K562 (cell line): ENCODE results near the gene ATIC. TPM values are rescaled to one million over a fixed set of nuclear protein-coding genes. Genes with fewer than 3 reads are reported as not detected.

Experiments used
- ATAC-seq: fragments of 200-7000 bp; cut with Tn5 transposase; 3 replicates; pipeline ENCODE4 v1.9.1; 2020; ENCODE audit warnings: moderate library complexity
- BruUV-seq: library from RNA; stranded (reverse); fragments of 400-500 nt; replicated peaks from 2 replicates; lab custom pipeline; 2021; lab: Mats Ljungman, UMichigan
- CTCF ChIA-PET: fragments of 300-600 bp; formaldehyde crosslinking; extraction: SDS; loops from one replicate; lab custom pipeline; 2021; ENCODE audit warnings: low intra/inter-chr PET ratio; lab: Yijun Ruan, JAX
- POLR2A ChIA-PET: fragments of 300-600, 350-650 bp; sonication (Branson Sonifier 250); formaldehyde crosslinking; extraction: SDS; loops from one replicate; lab custom pipeline; 2021; ENCODE audit warnings: antibody characterized with exemption, inconsistent platforms; lab: Yijun Ruan, JAX
- DNase-seq, 4 experiments: peaks; one replicate each; pipeline versions ENCODE4 v3.0.0 to v3.0.0-alpha.2; 2011 to 2018; ENCODE audit warnings: low spot score in 3 of 4, mixed read lengths in 3 of 4; ENCODE audit errors: extremely low read depth in 1 of 4
- FAIRE-seq: peaks from 2 replicates; lab custom pipeline; 2011; peaks lifted over from hg19 to GRCh38; lab: Jason Lieb, UNC
- H2AFZ ChIP-seq: 2 replicates; pipeline ENCODE4 v1.6.0; 2011; ENCODE audit warnings: low read depth, low read length, control low read depth, inconsistent platforms
- H3K27ac ChIP-seq: fragments of 200-600 bp; 3 replicates; pipeline ENCODE4 v1.8.0; 2011; ENCODE audit warnings: low read depth, mild to moderate bottlenecking, control low read depth, inconsistent platforms, low read length, moderate library complexity, mixed read lengths; ENCODE audit errors: extremely low read depth
- H3K27me3 ChIP-seq, 2 experiments: fragments of 300-600 bp in 1 of 2; 2 replicates in 1 of 2; 3 replicates in 1 of 2; pipeline versions ENCODE4 v1.6.0 to v1.8.0; 2011; ENCODE audit warnings: inconsistent platforms in 2 of 2, low read length in 2 of 2, mild to moderate bottlenecking in 1 of 2, mixed read lengths in 1 of 2, moderate library complexity in 1 of 2; ENCODE audit not compliant: control insufficient read depth in 2 of 2, insufficient read depth in 2 of 2
- H3K36me3 ChIP-seq: fragments of 300-600 bp; 3 replicates; pipeline ENCODE4 v1.8.0; 2011; ENCODE audit warnings: mild to moderate bottlenecking, low read length, inconsistent platforms; ENCODE audit not compliant: control insufficient read depth, insufficient read depth
- H3K4me1 ChIP-seq, 2 experiments: fragments of 200-600 bp in 1 of 2; replicated peaks in 1 of 2; 2 replicates in 1 of 2; 3 replicates in 1 of 2; pipeline versions ENCODE4 v1.5.1 to v1.8.0; 2011; ENCODE audit warnings: inconsistent platforms in 2 of 2, low read length in 2 of 2, mild to moderate bottlenecking in 1 of 2, mixed read lengths in 1 of 2, moderate library complexity in 1 of 2; ENCODE audit not compliant: control insufficient read depth in 2 of 2, insufficient read depth in 2 of 2
- H3K4me2 ChIP-seq: 2 replicates; pipeline ENCODE4 v1.6.1; 2011; ENCODE audit warnings: low read length, control low read depth, inconsistent platforms, mixed read lengths; ENCODE audit not compliant: insufficient read depth
- H3K4me3 ChIP-seq: fragments of 200-600 bp; sonication (generic), shearing (Covaris generic); 2 replicates; pipeline ENCODE4 v1.5.1; 2016; ENCODE audit warnings: control low read depth, inconsistent platforms
- H3K79me2 ChIP-seq: fragments of 200-600 bp; 3 replicates; pipeline ENCODE4 v1.8.0; 2011; ENCODE audit warnings: low read length, inconsistent platforms; ENCODE audit not compliant: control insufficient read depth, insufficient read depth
- H3K9ac ChIP-seq, 2 experiments: 2 replicates each; pipeline versions ENCODE4 v1.6.0 to v1.6.1; 2011; ENCODE audit warnings: low read depth in 2 of 2, low read length in 2 of 2, control low read depth in 1 of 2, inconsistent platforms in 1 of 2, mild to moderate bottlenecking in 1 of 2, mixed read lengths in 1 of 2; ENCODE audit not compliant: insufficient read depth in 1 of 2
- H3K9me1 ChIP-seq: one replicate; pipeline ENCODE4 v1.6.0; 2011; ENCODE audit warnings: inconsistent platforms, mild to moderate bottlenecking, low read length, moderate library complexity; ENCODE audit not compliant: control insufficient read depth, insufficient read depth
- H3K9me3 ChIP-seq: replicated peaks from 2 replicates; pipeline ENCODE4 v1.5.1; 2011; ENCODE audit warnings: low read depth, low read length, inconsistent platforms; ENCODE audit not compliant: control insufficient read depth, insufficient read depth
- H4K20me1 ChIP-seq: replicated peaks from 2 replicates; pipeline ENCODE4 v1.6.1; 2011; ENCODE audit warnings: low read length, inconsistent platforms, mixed read lengths; ENCODE audit not compliant: control insufficient read depth, insufficient read depth
- CC2D1A ChIP-seq: fragments of 450-650 bp; IDR thresholded peaks from 2 replicates; pipeline ENCODE4 v1.6.1; 2017; ENCODE audit warnings: mild to moderate bottlenecking
- CREB3 ChIP-seq: fragments of 450-650 bp; conservative IDR thresholded peaks from 2 replicates; pipeline ENCODE4 v1.6.1; 2016; ENCODE audit warnings: missing genetic modification characterization, low read depth, mild to moderate bottlenecking, missing compliant biosample characterization, moderate library complexity
- DACH1 ChIP-seq: fragments of 450-650 bp; IDR thresholded peaks from 2 replicates; pipeline ENCODE4 v1.6.1; 2018; ENCODE audit not compliant: partially characterized antibody
- GABPB1 ChIP-seq: sonication (generic); formaldehyde crosslinking; IDR thresholded peaks from 2 replicates; pipeline ENCODE4 v1.8.0; 2022; ENCODE audit warnings: mild to moderate bottlenecking, missing genetic modification reagents
- KDM5B ChIP-seq: fragments of 200-600 bp; sonication (generic); IDR thresholded peaks from 2 replicates; pipeline ENCODE4 v1.6.1; 2012; ENCODE audit warnings: low read depth, mild to moderate bottlenecking, moderate library complexity, low read length, control low read depth, inconsistent platforms; ENCODE audit not compliant: insufficient replicate concordance
- MAFK ChIP-seq: IDR thresholded peaks from 2 replicates; pipeline ENCODE4 v1.6.1; 2011; ENCODE audit warnings: low read length, improper control_type of control experiment
- MECOM ChIP-seq: fragments of 250-450 bp; sonication (Bioruptor Pico); IDR thresholded peaks from 2 replicates; pipeline ENCODE4 v1.8.0; 2022; ENCODE audit warnings: inconsistent platforms
- POLR2AphosphoS5 ChIP-seq: IDR thresholded peaks from 2 replicates; pipeline ENCODE4 v1.6.1; 2011; ENCODE audit warnings: mild to moderate bottlenecking, low read depth, low read length, moderate library complexity; ENCODE audit not compliant: control insufficient read depth, insufficient read depth
- PYGO2 ChIP-seq: fragments of 450-650 bp; IDR thresholded peaks from 2 replicates; pipeline ENCODE4 v1.6.1; 2016; ENCODE audit warnings: mild to moderate bottlenecking, missing genetic modification characterization, moderate library complexity, missing compliant biosample characterization
- RB1 ChIP-seq: fragments of 450-650 bp; IDR thresholded peaks from 2 replicates; pipeline ENCODE4 v1.6.1; 2017; ENCODE audit warnings: low read depth, mild to moderate bottlenecking
- RBM14 ChIP-seq: fragments of 200-400 bp; formaldehyde crosslinking; IDR thresholded peaks from 2 replicates; pipeline ENCODE4 v1.6.1; 2018; ENCODE audit warnings: low read depth, mild to moderate bottlenecking, low read length, moderate library complexity, borderline replicate concordance; ENCODE audit not compliant: insufficient read depth
- SMARCC2 ChIP-seq: fragments of 450-650 bp; IDR thresholded peaks from 2 replicates; pipeline ENCODE4 v1.6.1; 2017; ENCODE audit warnings: antibody characterized with exemption, moderate library complexity, mild to moderate bottlenecking, low read depth
- ZNF263 ChIP-seq: sonication (generic); formaldehyde crosslinking; IDR thresholded peaks from 2 replicates; pipeline ENCODE4 v1.8.0; 2022; ENCODE audit warnings: mild to moderate bottlenecking, missing genetic modification reagents, borderline replicate concordance
- ZNF282 ChIP-seq: sonication (generic); formaldehyde crosslinking; IDR thresholded peaks from 2 replicates; pipeline ENCODE4 v1.8.1; 2023; ENCODE audit warnings: missing genetic modification reagents
- WGBS: fragments of 100-300 bp; shearing (Covaris generic); methylation state at CpG from one replicate; pipeline ENCODE4 v1.1.6; 2016; ENCODE audit warnings: low coverage, mixed read lengths; ENCODE audit not compliant: insufficient coverage; ENCODE audit errors: missing lambda C conversion rate; 5-methylcytosine and 5-hydroxymethylcytosine counted together
- in situ Hi-C: fragments of 300-500 bp; cut with MboI; formaldehyde crosslinking; loops from 4 replicates; pipeline ENCODE4 v1.15.0; 2018; ENCODE audit warnings: inconsistent platforms, mixed read lengths
- intact Hi-C: fragments of 100-400 bp; cut with micrococcal nuclease; formaldehyde crosslinking; loops from 2 replicates; pipeline ENCODE4 v1.14.2; 2022
- polyA plus RNA-seq, 8 experiments: library from polyadenylated mRNA; depleted of rRNA in 4 of 8; stranded (reverse) in 5 of 8; unstranded in 3 of 8; fragments of >200 nt; fragmentation: Nextera tagmentation in 2 of 8; fragmentation: Illumina TruSeq in 1 of 8; extraction: Ambion mirVana in 2 of 8; extraction: Trizol in 1 of 8; gene quantifications; 2 replicates each; pipeline versions ENCODE4 v1.2.1 to v1.2.3, GENCODE V29; 2011 to 2014; ENCODE audit warnings: inconsistent platforms in 1 of 8, missing spikeins in 1 of 8
- total RNA-seq, 7 experiments: library from RNA; depleted of rRNA in 6 of 7; stranded (reverse); fragments of >200 nt in 6 of 7; fragmentation: Illumina TruSeq in 2 of 7; extraction: Trizol in 2 of 7; gene quantifications; 2 replicates each; pipeline versions ENCODE4 v1.2.1 to v1.2.3, GENCODE V29; 2011 to 2021; ENCODE audit warnings: low replicate concordance in 1 of 7

The ATIC gene
- total and polyA plus RNA-seq, 9 of the 15 experiments (the other 6 are each of a cell fraction or from before 2014, with no cell fraction given), result 45.6 to 480 (median 212) TPM

GRCh38 chr2:215374002-215374401 is 62.1 kb downstream of the ATIC start:
- in situ Hi-C loops, result no loop called here
- H3K27ac ChIP-seq, result no peak overlapping the region
- H2AFZ ChIP-seq, result no peak overlapping the region
- no TSS peak for BruUV-seq
- TF ChIP-seq PYGO2 (tag) (no peak), RB1 (no peak), SMARCC2 (no peak), POLR2AphosphoS5 (no peak), CC2D1A (no peak), KDM5B (no peak), MECOM (CRISPR knock-in tag) (no peak), MAFK (no peak), CREB3 (tag) (no peak), RBM14 (no peak), ZNF282 (no peak), GABPB1 (CRISPR knock-in tag) (no peak), ZNF263 (no peak), DACH1 (no peak)
- POLR2A ChIA-PET, result no interaction called here
- no peaks in the 10 kb centered on the region for H3K27me3 ChIP-seq
- ATAC-seq (no peak), DNase-seq (no peak), FAIRE-seq (no peak)
- H3K4me3 ChIP-seq, result no peak overlapping the region
- intact Hi-C loops, result no loop called here
- H3K4me1 ChIP-seq, result no peaks in the 10 kb centered on the region; a peak in 1 of 5 replicates
- no peaks in the 10 kb centered on the region for H4K20me1 ChIP-seq
- WGBS, result 40% methylated on average over 1 of the region's 1 CpG
- no peaks in the 10 kb centered on the region for H3K9me3 ChIP-seq
- CTCF ChIA-PET, result no interaction called here
- no peak overlapping the region for H3K4me2 ChIP-seq
- H3K79me2 ChIP-seq, result no peaks in the 10 kb centered on the region
- H3K9ac ChIP-seq, result no peak overlapping the region
- H3K9me1 ChIP-seq, result no peaks in the 10 kb centered on the region
- peaks cover 11% of the 10 kb centered on the region; the same call in 2 of the 3 replicates for H3K36me3 ChIP-seq
